Parathyroid adenoma (tissue), 2 donors: Measurements from ENCODE around the gene NOL4L.
"Not testable (repeated sequence)": the region's sequence is repeated elsewhere in the genome, so short reads cannot be mapped to it uniquely, and the experiment has no call there.

Experiments used
- H2AFZ ChIP-seq: fragments of 300-600 bp; sonication (generic); one replicate; pipeline ENCODE4 v1.7.0; 2017; ENCODE audit warnings: antibody characterized with exemption, mild to moderate bottlenecking
- H3K27ac ChIP-seq: fragments of 300-600 bp; sonication (generic); one replicate; pipeline ENCODE4 v1.7.0; 2017
- H3K27me3 ChIP-seq: fragments of 300-600 bp; sonication (generic); one replicate; pipeline ENCODE4 v1.7.0; 2017; ENCODE audit warnings: low read length; ENCODE audit not compliant: control insufficient read depth, insufficient read depth
- H3K36me3 ChIP-seq: fragments of 300-600 bp; sonication (generic); one replicate; pipeline ENCODE4 v1.7.0; 2017; ENCODE audit warnings: low read length; ENCODE audit not compliant: control insufficient read depth, insufficient read depth
- H3K4me1 ChIP-seq: fragments of 300-600 bp; sonication (generic); one replicate; pipeline ENCODE4 v1.7.0; 2017; ENCODE audit warnings: control low read depth
- H3K4me2 ChIP-seq: fragments of 300-600 bp; sonication (generic); one replicate; pipeline ENCODE4 v1.7.0; 2017; ENCODE audit warnings: low read length
- H3K4me3 ChIP-seq: fragments of 300-600 bp; sonication (generic); one replicate; pipeline ENCODE4 v1.7.0; 2017; ENCODE audit warnings: low read depth, low read length
- H3K79me2 ChIP-seq: fragments of 300-600 bp; sonication (generic); one replicate; pipeline ENCODE4 v1.7.0; 2017; ENCODE audit warnings: control low read depth
- H3K9ac ChIP-seq: fragments of 300-600 bp; sonication (generic); one replicate; pipeline ENCODE4 v1.7.0; 2017; ENCODE audit warnings: mild to moderate bottlenecking
- H3K9me3 ChIP-seq: fragments of 300-600 bp; sonication (generic); one replicate; pipeline ENCODE4 v1.7.0; 2017; ENCODE audit warnings: low read length; ENCODE audit not compliant: control insufficient read depth
- TF ChIP-seq, protein P1 (sequence below): fragments of 300-600 bp; sonication (generic); IDR thresholded peaks from one replicate; pipeline ENCODE4 v1.7.0; 2017; ENCODE audit warnings: antibody characterized with exemption, mild to moderate bottlenecking
- donor health status: primary hyperparathyroidism.

The NOL4L gene

DNA sequence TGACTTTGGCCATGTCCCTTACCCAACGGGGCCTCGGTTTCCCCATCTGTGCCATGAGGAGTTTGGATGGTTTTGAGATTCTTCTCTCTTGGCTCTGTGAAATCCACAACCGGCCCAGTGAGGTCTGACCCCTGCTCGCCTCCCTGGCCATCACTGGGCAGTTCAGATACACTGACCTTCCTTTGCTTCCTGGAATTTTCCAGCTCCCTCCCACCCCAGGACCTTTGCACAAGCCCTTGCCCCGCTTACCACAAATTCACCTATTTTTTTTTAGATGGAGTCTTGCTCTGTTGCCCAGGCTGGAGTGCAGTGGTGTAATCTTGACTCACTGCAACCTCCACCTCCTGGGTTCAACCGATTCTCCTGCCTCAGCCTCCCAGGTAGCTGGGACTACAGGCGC is 12.6 kb upstream of the NOL4L start:
- no peak overlapping the region for H3K4me3 ChIP-seq
- H3K27me3 ChIP-seq = no peaks in the 10 kb centered on the region
- no peak overlapping the region for H3K9ac ChIP-seq
- H2AFZ ChIP-seq = no peak overlapping the region
- TF ChIP-seq, protein P1, sequence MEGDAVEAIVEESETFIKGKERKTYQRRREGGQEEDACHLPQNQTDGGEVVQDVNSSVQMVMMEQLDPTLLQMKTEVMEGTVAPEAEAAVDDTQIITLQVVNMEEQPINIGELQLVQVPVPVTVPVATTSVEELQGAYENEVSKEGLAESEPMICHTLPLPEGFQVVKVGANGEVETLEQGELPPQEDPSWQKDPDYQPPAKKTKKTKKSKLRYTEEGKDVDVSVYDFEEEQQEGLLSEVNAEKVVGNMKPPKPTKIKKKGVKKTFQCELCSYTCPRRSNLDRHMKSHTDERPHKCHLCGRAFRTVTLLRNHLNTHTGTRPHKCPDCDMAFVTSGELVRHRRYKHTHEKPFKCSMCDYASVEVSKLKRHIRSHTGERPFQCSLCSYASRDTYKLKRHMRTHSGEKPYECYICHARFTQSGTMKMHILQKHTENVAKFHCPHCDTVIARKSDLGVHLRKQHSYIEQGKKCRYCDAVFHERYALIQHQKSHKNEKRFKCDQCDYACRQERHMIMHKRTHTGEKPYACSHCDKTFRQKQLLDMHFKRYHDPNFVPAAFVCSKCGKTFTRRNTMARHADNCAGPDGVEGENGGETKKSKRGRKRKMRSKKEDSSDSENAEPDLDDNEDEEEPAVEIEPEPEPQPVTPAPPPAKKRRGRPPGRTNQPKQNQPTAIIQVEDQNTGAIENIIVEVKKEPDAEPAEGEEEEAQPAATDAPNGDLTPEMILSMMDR = no peak
- H3K79me2 ChIP-seq = no peaks in the 10 kb centered on the region
- no peak overlapping the region for H3K4me2 ChIP-seq
- no peaks in the 10 kb centered on the region for H3K9me3 ChIP-seq
- no peak overlapping the region for H3K27ac ChIP-seq
- H3K4me1 ChIP-seq = no peaks in the 10 kb centered on the region
- no peaks in the 10 kb centered on the region for H3K36me3 ChIP-seq

DNA sequence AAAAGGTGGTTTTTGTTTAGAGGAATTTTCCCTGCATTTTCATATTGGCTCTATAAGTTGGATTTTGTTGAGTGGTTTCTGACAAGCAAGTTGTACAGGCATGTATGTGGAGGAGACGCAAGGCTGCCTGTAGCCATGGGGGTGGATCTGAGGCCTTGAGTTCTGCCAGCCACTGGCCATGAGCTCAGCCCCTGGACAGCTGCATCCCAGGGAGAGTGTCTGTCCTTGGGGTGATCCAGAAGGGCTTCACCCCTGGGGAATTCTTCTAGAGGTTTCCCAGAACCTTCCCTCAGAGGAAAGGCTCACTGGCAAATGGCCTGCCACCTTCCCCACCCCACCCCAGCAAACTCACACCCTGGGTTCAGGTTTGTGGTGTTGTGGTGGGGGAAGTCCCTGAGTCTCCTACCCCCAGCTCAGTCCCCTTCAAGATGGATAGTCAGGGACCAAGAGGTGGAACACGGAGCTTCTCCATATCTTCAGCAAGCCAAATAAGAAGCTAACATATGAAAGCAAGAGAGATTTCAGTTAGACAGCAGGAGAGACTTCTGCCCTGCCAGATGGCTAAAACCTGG is 11.6 kb upstream of the NOL4L start:
- no peaks in the 10 kb centered on the region for H3K27me3 ChIP-seq
- H3K27ac ChIP-seq = no peak overlapping the region
- H3K4me1 ChIP-seq = no peaks in the 10 kb centered on the region
- no peak overlapping the region for H3K9ac ChIP-seq
- H3K79me2 ChIP-seq = no peaks in the 10 kb centered on the region
- no peak overlapping the region for H2AFZ ChIP-seq
- no peak overlapping the region for H3K4me3 ChIP-seq
- no peaks in the 10 kb centered on the region for H3K9me3 ChIP-seq
- H3K4me2 ChIP-seq = no peak overlapping the region
- no peaks in the 10 kb centered on the region for H3K36me3 ChIP-seq
- TF ChIP-seq, protein P1 = no peak

DNA sequence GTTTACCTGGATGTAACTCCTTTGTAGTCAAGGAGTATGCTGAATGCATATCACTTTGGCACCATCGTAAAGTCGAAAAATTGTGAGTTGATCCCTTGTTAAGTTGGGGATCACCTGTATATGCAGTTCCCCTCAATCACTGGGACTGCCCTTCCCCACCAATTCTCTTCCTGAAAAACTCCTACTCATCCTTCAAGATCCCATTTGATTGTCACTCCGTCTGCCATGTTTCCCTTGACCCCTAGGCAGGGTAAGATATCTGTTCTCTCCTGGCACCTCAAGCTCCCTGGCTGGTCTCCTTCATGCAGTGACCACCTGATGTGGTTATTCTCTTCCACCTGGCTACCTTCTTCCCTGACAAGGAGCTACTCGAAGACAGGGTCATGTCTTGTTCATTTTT is 10.0 kb upstream of the NOL4L start:
- Histone ChIP-seq H3K9ac (no peak overlapping the region), H3K79me2 (no peaks in the 10 kb centered on the region), H3K36me3 (no peaks in the 10 kb centered on the region), H3K4me2 (no peak overlapping the region), H3K27ac (no peak overlapping the region), H3K4me3 (no peak overlapping the region), H3K27me3 (no peaks in the 10 kb centered on the region), H3K4me1 (no peaks in the 10 kb centered on the region), H3K9me3 (no peaks in the 10 kb centered on the region), H2AFZ (no peak overlapping the region)
- TF ChIP-seq, protein P1 = no peak

DNA sequence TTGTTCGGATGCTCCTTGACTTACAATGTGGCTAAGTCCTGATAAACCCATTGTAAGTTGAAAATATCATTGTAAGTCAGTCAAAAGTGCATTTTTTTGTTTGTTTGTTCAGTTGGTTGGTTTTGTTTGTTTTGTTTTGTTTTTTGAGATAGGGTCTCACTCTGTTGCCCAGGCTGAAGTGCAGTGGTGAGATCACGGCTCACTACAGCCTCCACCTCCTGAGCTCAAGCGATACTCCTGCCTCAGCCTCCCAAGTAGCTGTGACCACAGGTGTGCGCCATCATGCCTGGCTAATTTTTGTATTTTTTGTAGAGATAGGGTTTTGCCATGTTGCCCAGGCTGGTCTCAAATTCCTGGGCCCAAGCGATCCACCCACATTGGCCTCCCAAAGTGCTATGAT is 9.5 kb upstream of the NOL4L start:
- not testable (repeated sequence) for H3K36me3 ChIP-seq, H3K4me3 ChIP-seq, H3K27ac ChIP-seq

DNA sequence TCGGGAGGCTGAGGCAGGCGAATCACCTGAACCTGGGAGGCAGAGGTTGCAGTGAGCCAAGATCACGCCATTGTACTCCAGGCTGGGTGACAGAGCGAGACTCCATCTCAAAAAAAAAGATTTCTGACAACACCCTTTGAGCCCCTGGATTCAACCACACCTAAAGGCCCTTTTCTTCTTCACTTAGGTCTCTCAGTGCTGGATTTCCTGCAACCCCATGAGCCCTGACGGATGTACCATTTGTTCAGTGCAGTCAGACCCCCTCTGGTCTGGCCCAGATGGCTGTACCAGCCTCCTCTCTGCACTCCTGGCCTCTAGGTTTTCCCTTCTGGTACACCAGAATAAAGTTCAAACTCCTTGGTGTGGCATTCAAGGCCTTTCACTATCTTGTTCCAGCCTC is 9.1 kb upstream of the NOL4L start:
- Histone ChIP-seq H3K27me3 (no peaks in the 10 kb centered on the region), H3K9me3 (no peaks in the 10 kb centered on the region), H2AFZ (no peak overlapping the region), H3K4me2 (no peak overlapping the region), H3K4me1 (no peaks in the 10 kb centered on the region), H3K79me2 (no peaks in the 10 kb centered on the region), H3K9ac (no peak overlapping the region), H3K4me3 (no peak overlapping the region), H3K36me3 (no peaks in the 10 kb centered on the region), H3K27ac (no peak overlapping the region)
- TF ChIP-seq, protein P1 = no peak

More for the DNA sequence above, 9.5 kb upstream of the NOL4L start:
- H3K4me2 ChIP-seq, H3K9ac ChIP-seq, H2AFZ ChIP-seq, H3K9me3 ChIP-seq, H3K79me2 ChIP-seq, H3K4me1 ChIP-seq, H3K27me3 ChIP-seq: not testable (repeated sequence)

DNA sequence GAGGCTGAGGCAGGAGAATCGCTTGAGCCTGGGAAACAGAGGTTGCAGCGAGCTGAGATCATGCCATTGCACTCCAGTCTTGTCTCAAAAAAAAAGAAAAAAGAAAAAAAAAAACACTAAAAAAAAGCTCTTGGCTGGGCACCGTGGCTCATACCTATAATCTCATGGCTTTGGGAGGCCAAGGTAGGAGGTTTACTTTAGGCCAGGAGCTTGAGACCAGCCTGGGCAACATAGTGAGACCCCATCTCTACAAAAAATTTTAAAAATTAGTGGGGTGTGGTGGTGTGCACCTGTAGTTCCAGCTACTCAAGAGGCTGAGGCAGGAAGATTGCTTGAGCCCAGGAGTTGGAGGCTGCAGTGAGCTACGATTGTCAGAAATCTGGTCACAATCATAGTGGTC is 7.5 kb upstream of the NOL4L start:
- H3K79me2 ChIP-seq, H2AFZ ChIP-seq, H3K9me3 ChIP-seq, H3K4me3 ChIP-seq, H3K4me1 ChIP-seq, H3K4me2 ChIP-seq, H3K36me3 ChIP-seq, H3K27me3 ChIP-seq, H3K27ac ChIP-seq, H3K9ac ChIP-seq: not testable (repeated sequence)
